ENCODE results near the gene PPP1R37. TPM values are rescaled to one million over a fixed set of nuclear protein-coding genes. Genes with fewer than 3 reads are reported as not detected.

PPP1R37 gene
- total and polyA plus RNA-seq, 4 donors, result 19.2 to 39.7 (median 25.9) TPM

DNA sequence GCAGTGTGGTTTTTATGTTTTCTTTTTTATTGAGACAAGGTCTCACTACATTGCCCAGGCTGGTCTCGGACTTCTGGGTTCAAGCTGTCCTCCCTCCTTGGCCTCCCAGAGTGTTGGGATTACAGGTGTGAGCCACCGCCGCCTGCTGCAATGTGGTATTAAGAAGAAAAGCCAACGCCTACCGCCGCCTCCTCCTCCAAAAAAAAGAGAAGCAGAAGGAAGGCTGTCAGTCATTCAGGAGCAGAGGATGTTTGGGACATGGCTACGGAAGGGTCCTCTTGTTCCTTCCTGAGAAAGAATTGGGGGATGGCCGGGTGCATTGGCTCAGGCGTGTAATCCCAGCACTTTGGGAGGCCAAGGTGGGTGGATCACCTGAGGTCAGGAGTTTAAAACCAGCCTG lies 1.2 kb downstream of the PPP1R37 start:
- ATAC-seq (ENCODE audit: insufficient read depth, low FRiP score) (no peak), DNase-seq (no peak)
- 53 to 54% methylated on average over 9 of the region's 9 CpGs for WGBS, 2 donors

GRCh38 chr19:45094707-45095106 lies 1.7 kb downstream of the PPP1R37 start:
- peak overlapping the region in 1 of 2 donors; percentile 30 for H3K9ac ChIP-seq (ENCODE audit: insufficient read depth in 1 of 2, low read length in 2 of 2)
- 82 to 91% methylated on average over 5 of the region's 5 CpGs for WGBS, 2 donors
- H3K4me1 ChIP-seq (ENCODE audit: control insufficient read depth in 5 of 5, insufficient read depth in 5 of 5, low read length in 5 of 5), result peaks cover 9 to 39% (median 34%) of the 10 kb centered on the region in 5 donors
- H3K9me3 ChIP-seq (ENCODE audit: control insufficient read depth in 4 of 4, insufficient read depth in 3 of 4, low read length in 3 of 4), result no peaks in the 10 kb centered on the region
- no peak for DNase-seq
- H3K27ac ChIP-seq (ENCODE audit: low read depth in 1 of 2, low read length in 1 of 2), result no peak overlapping the region
- TF ChIP-seq, protein P1, sequence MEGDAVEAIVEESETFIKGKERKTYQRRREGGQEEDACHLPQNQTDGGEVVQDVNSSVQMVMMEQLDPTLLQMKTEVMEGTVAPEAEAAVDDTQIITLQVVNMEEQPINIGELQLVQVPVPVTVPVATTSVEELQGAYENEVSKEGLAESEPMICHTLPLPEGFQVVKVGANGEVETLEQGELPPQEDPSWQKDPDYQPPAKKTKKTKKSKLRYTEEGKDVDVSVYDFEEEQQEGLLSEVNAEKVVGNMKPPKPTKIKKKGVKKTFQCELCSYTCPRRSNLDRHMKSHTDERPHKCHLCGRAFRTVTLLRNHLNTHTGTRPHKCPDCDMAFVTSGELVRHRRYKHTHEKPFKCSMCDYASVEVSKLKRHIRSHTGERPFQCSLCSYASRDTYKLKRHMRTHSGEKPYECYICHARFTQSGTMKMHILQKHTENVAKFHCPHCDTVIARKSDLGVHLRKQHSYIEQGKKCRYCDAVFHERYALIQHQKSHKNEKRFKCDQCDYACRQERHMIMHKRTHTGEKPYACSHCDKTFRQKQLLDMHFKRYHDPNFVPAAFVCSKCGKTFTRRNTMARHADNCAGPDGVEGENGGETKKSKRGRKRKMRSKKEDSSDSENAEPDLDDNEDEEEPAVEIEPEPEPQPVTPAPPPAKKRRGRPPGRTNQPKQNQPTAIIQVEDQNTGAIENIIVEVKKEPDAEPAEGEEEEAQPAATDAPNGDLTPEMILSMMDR (IDR thresholded peaks at IDR 0.05; ENCODE audit: control extremely low read depth, extremely low read depth), result no peak
- H3K36me3 ChIP-seq (ENCODE audit: control insufficient read depth in 4 of 4, insufficient read depth in 4 of 4, low read length in 4 of 4), result peaks cover 0 to 4% (median 1%) of the 10 kb centered on the region in 4 donors
- no peak for ATAC-seq (ENCODE audit: insufficient read depth, low FRiP score)
- no peaks in the 10 kb centered on the region for H3K27me3 ChIP-seq (ENCODE audit: control insufficient read depth in 3 of 3, insufficient read depth in 3 of 3, low read length in 2 of 3)
- H3K4me3 ChIP-seq, result no peak overlapping the region

More for the DNA sequence above, 1.2 kb downstream of the PPP1R37 start:
- peak overlapping the region; percentile 96 for H3K4me3 ChIP-seq
- H3K9me3 ChIP-seq (ENCODE audit: control insufficient read depth in 4 of 4, insufficient read depth in 3 of 4, low read length in 3 of 4), result no peaks in the 10 kb centered on the region
- peaks cover 0 to 4% (median 1%) of the 10 kb centered on the region in 4 donors for H3K36me3 ChIP-seq (ENCODE audit: control insufficient read depth in 4 of 4, insufficient read depth in 4 of 4, low read length in 4 of 4)
- no peak overlapping the region for H3K27ac ChIP-seq (ENCODE audit: low read depth in 1 of 2, low read length in 1 of 2)
- H3K9ac ChIP-seq (ENCODE audit: insufficient read depth in 1 of 2, low read length in 2 of 2), result peak overlapping the region in 1 of 2 donors; percentile 76
- H3K4me1 ChIP-seq (ENCODE audit: control insufficient read depth in 5 of 5, insufficient read depth in 5 of 5, low read length in 5 of 5), result peaks cover 9 to 36% (median 30%) of the 10 kb centered on the region in 5 donors
- no peaks in the 10 kb centered on the region for H3K27me3 ChIP-seq (ENCODE audit: control insufficient read depth in 3 of 3, insufficient read depth in 3 of 3, low read length in 2 of 3)
- TF ChIP-seq, protein P1 (IDR thresholded peaks at IDR 0.05; ENCODE audit: control extremely low read depth, extremely low read depth), result no peak

GRCh38 chr19:45095496-45096413 lies 2.8 kb downstream of the PPP1R37 start:
- Histone ChIP-seq H3K4me1 (ENCODE audit: control insufficient read depth in 5 of 5, insufficient read depth in 5 of 5, low read length in 5 of 5) (peaks cover 9 to 39% (median 34%) of the 10 kb centered on the region in 5 donors), H3K27ac (ENCODE audit: low read depth in 1 of 2, low read length in 1 of 2) (no peak overlapping the region), H3K9ac (ENCODE audit: insufficient read depth in 1 of 2, low read length in 2 of 2) (no peak overlapping the region), H3K9me3 (ENCODE audit: control insufficient read depth in 4 of 4, insufficient read depth in 3 of 4, low read length in 3 of 4) (no peaks in the 10 kb centered on the region), H3K4me3 (no peak overlapping the region), H3K36me3 (ENCODE audit: control insufficient read depth in 4 of 4, insufficient read depth in 4 of 4, low read length in 4 of 4) (peaks cover 0 to 2% (median 0%) of the 10 kb centered on the region in 4 donors), H3K27me3 (ENCODE audit: control insufficient read depth in 3 of 3, insufficient read depth in 3 of 3, low read length in 2 of 3) (no peaks in the 10 kb centered on the region)
- WGBS, 2 donors, result 85 to 89% methylated on average over 14 of the region's 14 CpGs
- TF ChIP-seq, protein P1 (IDR thresholded peaks at IDR 0.05; ENCODE audit: control extremely low read depth, extremely low read depth), result no peak
- DNase-seq, result no peak
- no peak for ATAC-seq (ENCODE audit: insufficient read depth, low FRiP score)
